OCI-LY3 (cell line): ENCODE data around the gene EHBP1L1.

ENCODE experiments used
- H2AFZ ChIP-seq: fragments of 200-600, 300-600 bp; shearing (Covaris generic); 2 replicates; pipeline ENCODE4 v1.6.0; 2014; ENCODE audit warnings: antibody characterized with exemption, low read depth, low read length
- H3K27ac ChIP-seq: fragments of 200-600, 300-600 bp; sonication (generic); 2 replicates; pipeline ENCODE4 v1.5.1; 2014; ENCODE audit warnings: mild to moderate bottlenecking, low read length, moderate library complexity, mixed read lengths
- H3K27me3 ChIP-seq: fragments of 200-600, 300-600 bp; sonication (generic); 2 replicates; pipeline ENCODE4 v1.6.1; 2014; ENCODE audit warnings: low read depth, low read length, mixed read lengths
- H3K36me3 ChIP-seq: fragments of 200-600, 300-600 bp; sonication (generic); replicated peaks from 2 replicates; pipeline ENCODE3; 2014; ENCODE audit warnings: low read depth, low read length, mixed read lengths
- H3K4me1 ChIP-seq: fragments of 300-600, 200-600 bp; sonication (generic); 2 replicates; pipeline ENCODE4 v1.6.1; 2014; ENCODE audit warnings: low read length, mixed read lengths
- H3K4me2 ChIP-seq: fragments of 200-600, 300-600 bp; sonication (generic); 2 replicates; pipeline ENCODE4 v1.6.1; 2014; ENCODE audit warnings: low read length, mixed read lengths
- H3K4me3 ChIP-seq: fragments of 300-600, 200-600 bp; sonication (generic); 2 replicates; pipeline ENCODE4 v1.5.1; 2014; ENCODE audit warnings: antibody characterized with exemption, mild to moderate bottlenecking, low read length, moderate library complexity
- H3K79me2 ChIP-seq: fragments of 300-600, 200-600 bp; shearing (Covaris generic); 2 replicates; pipeline ENCODE4 v1.6.1; 2014; ENCODE audit warnings: mild to moderate bottlenecking, low read length, mixed read lengths
- H3K9ac ChIP-seq: fragments of 300-600, 200-600 bp; shearing (Covaris generic); 2 replicates; pipeline ENCODE4 v1.6.0; 2014; ENCODE audit warnings: mild to moderate bottlenecking, low read length, moderate library complexity
- H3K9me3 ChIP-seq: fragments of 200-600, 300-600 bp; shearing (Covaris generic); 2 replicates; pipeline ENCODE4 v1.6.1; 2014; ENCODE audit warnings: low read length, mixed read lengths; ENCODE audit not compliant: insufficient read depth
- H4K20me1 ChIP-seq: fragments of 200-600, 300-600 bp; sonication (generic); 2 replicates; pipeline ENCODE4 v1.6.1; 2016; ENCODE audit warnings: low read length, mixed read lengths; ENCODE audit not compliant: insufficient read depth
- CTCF ChIP-seq: fragments of 200-600, 300-600 bp; sonication (generic); IDR thresholded peaks from 2 replicates; pipeline ENCODE4 v1.5.1; 2014; ENCODE audit warnings: antibody characterized with exemption, low read length, low read depth
- EZH2phosphoT487 ChIP-seq: fragments of 200-600 bp; shearing (Covaris generic); IDR thresholded peaks from 2 replicates; pipeline ENCODE4 v1.6.1; 2018; ENCODE audit warnings: antibody characterized with exemption, mixed run types, low read depth

The EHBP1L1 gene

GRCh38 chr11:65580031-65580692 lies 4.3 kb downstream of the EHBP1L1 start:
- peaks cover 21% of the 10 kb centered on the region for H3K36me3 ChIP-seq
- H3K4me3 ChIP-seq = no peak overlapping the region
- no peak overlapping the region for H3K9ac ChIP-seq

GRCh38 chr11:65580756-65581155 lies 4.9 kb downstream of the EHBP1L1 start:
- Histone ChIP-seq H3K9me3 (no peaks in the 10 kb centered on the region), H2AFZ (no peak overlapping the region), H4K20me1 (no peaks in the 10 kb centered on the region), H3K4me2 (no peak overlapping the region), H3K4me1 (peaks cover 17% of the 10 kb centered on the region), H3K27ac (no peak overlapping the region), H3K79me2 (peaks cover 16% of the 10 kb centered on the region; the same call in 1 of the 2 replicates), H3K9ac (no peak overlapping the region), H3K27me3 (no peaks in the 10 kb centered on the region), H3K4me3 (no peak overlapping the region), H3K36me3 (peaks cover 24% of the 10 kb centered on the region)
- no peak for TF ChIP-seq EZH2phosphoT487

More at GRCh38 chr11:65580031-65580692, 4.3 kb downstream of the EHBP1L1 start:
- Histone ChIP-seq H4K20me1 (no peaks in the 10 kb centered on the region), H2AFZ (no peak overlapping the region), H3K4me2 (no peak overlapping the region), H3K4me1 (peaks cover 21% of the 10 kb centered on the region), H3K27me3 (no peaks in the 10 kb centered on the region), H3K27ac (no peak overlapping the region), H3K79me2 (peaks cover 16% of the 10 kb centered on the region; the same call in 1 of the 2 replicates), H3K9me3 (no peaks in the 10 kb centered on the region)
- TF ChIP-seq CTCF (no peak), EZH2phosphoT487 (no peak)

GRCh38 chr11:65581928-65582327 lies 6.1 kb downstream of the EHBP1L1 start:
- no peak overlapping the region for H3K4me2 ChIP-seq
- H3K4me1 ChIP-seq = peaks cover 22% of the 10 kb centered on the region
- no peak for TF ChIP-seq CTCF
- no peak for TF ChIP-seq EZH2phosphoT487
- no peak overlapping the region for H3K27ac ChIP-seq
- H3K79me2 ChIP-seq = peaks cover 6% of the 10 kb centered on the region; the same call in 1 of the 2 replicates
- no peaks in the 10 kb centered on the region for H3K27me3 ChIP-seq
- peaks cover 24% of the 10 kb centered on the region for H3K36me3 ChIP-seq
- H3K9ac ChIP-seq = no peak overlapping the region
- no peak overlapping the region for H3K4me3 ChIP-seq
- H3K9me3 ChIP-seq = no peaks in the 10 kb centered on the region
- H4K20me1 ChIP-seq = no peaks in the 10 kb centered on the region
- no peak overlapping the region for H2AFZ ChIP-seq

GRCh38 chr11:65583589-65583988 lies 7.7 kb downstream of the EHBP1L1 start:
- H3K4me1 ChIP-seq = peaks cover 27% of the 10 kb centered on the region
- H4K20me1 ChIP-seq = no peaks in the 10 kb centered on the region
- H3K4me3 ChIP-seq = no peak overlapping the region
- H3K36me3 ChIP-seq = peaks cover 24% of the 10 kb centered on the region
- no peaks in the 10 kb centered on the region for H3K27me3 ChIP-seq
- H3K9ac ChIP-seq = no peak overlapping the region
- no peaks in the 10 kb centered on the region for H3K79me2 ChIP-seq
- no peaks in the 10 kb centered on the region for H3K9me3 ChIP-seq
- no peak for TF ChIP-seq EZH2phosphoT487
- no peak for TF ChIP-seq CTCF
- no peak overlapping the region for H3K4me2 ChIP-seq
- no peak overlapping the region for H2AFZ ChIP-seq
- no peak overlapping the region for H3K27ac ChIP-seq
